ENCODE measurements around the gene HTATSF1. TPM values are rescaled to one million over a fixed set of nuclear protein-coding genes. Genes with fewer than 3 reads are reported as not detected.

Gene HTATSF1
- total and polyA plus RNA-seq, 9 of the 15 experiments (the other 6 are each of a cell fraction or from before 2014, with no cell fraction given) = 2.6 to 87.7 (median 42.2) TPM

GRCh38 chrX:136467303-136467702 is 30.1 kb upstream of the HTATSF1 start:
- intact Hi-C loops (cut with micrococcal nuclease) (no loop called here), in situ Hi-C loops (cut with MboI) (no loop called here)
- H3K4me3 ChIP-seq = no peak overlapping the region
- DNase-seq (ENCODE audit: extremely low read depth in 1 of 4, low spot score in 3 of 4) (no peak), FAIRE-seq (no peak), ATAC-seq (no peak)
- no peak overlapping the region for H3K4me2 ChIP-seq (ENCODE audit: insufficient read depth, low read length)
- H3K27me3 ChIP-seq (ENCODE audit: control insufficient read depth in 2 of 2, insufficient read depth in 2 of 2, low read length in 2 of 2) = peaks cover 0 to 5% of the 10 kb centered on the region in 2 experiments; a peak in 1 of 5 replicates
- ChIA-PET CTCF (ENCODE audit: low intra/inter-chr PET ratio) (no interaction called here), POLR2A (interaction anchor here (1.0 kb wide), 1 partner anchor 9 kb away, joined by 5 read pairs; no protein-coding TSS in a partner anchor)
- H3K79me2 ChIP-seq (ENCODE audit: control insufficient read depth, insufficient read depth, low read length) = no peaks in the 10 kb centered on the region
- H3K27ac ChIP-seq (ENCODE audit: extremely low read depth, low read depth, low read length) = no peak overlapping the region
- H3K36me3 ChIP-seq (ENCODE audit: control insufficient read depth, insufficient read depth, low read length) = no peaks in the 10 kb centered on the region
- H3K4me1 ChIP-seq (replicated peaks in 1 of 2; ENCODE audit: control insufficient read depth in 2 of 2, insufficient read depth in 2 of 2, low read length in 2 of 2) = no peaks in the 10 kb centered on the region; a peak in 2 of 5 replicates
- H4K20me1 ChIP-seq (replicated peaks; ENCODE audit: control insufficient read depth, insufficient read depth, low read length) = no peaks in the 10 kb centered on the region; the same call in 1 of the 2 replicates
- 0% methylated on average over 3 of the region's 3 CpGs for WGBS (ENCODE audit: insufficient coverage, low coverage, missing lambda C conversion rate)
- no peaks in the 10 kb centered on the region for H3K9me3 ChIP-seq (replicated peaks; ENCODE audit: control insufficient read depth, insufficient read depth, low read depth, low read length)
- no peak overlapping the region for H3K9ac ChIP-seq (ENCODE audit: insufficient read depth in 1 of 2, low read depth in 2 of 2, low read length in 2 of 2)
- H2AFZ ChIP-seq (ENCODE audit: low read depth, low read length) = no peak overlapping the region
- H3K9me1 ChIP-seq (ENCODE audit: control insufficient read depth, insufficient read depth, low read length) = no peaks in the 10 kb centered on the region
- no TSS peak for BruUV-seq (replicated peaks)
- no peak for TF ChIP-seq STAT6 (CRISPR knock-in tag; IDR thresholded peaks at IDR 0.05)
- TF ChIP-seq ZBTB43 (CRISPR knock-in tag; IDR thresholded peaks at IDR 0.05) = no peak
- no peak for TF ChIP-seq E2F8 (IDR thresholded peaks at IDR 0.05; ENCODE audit: low read depth, partially characterized antibody)
- TF ChIP-seq, protein P1, sequence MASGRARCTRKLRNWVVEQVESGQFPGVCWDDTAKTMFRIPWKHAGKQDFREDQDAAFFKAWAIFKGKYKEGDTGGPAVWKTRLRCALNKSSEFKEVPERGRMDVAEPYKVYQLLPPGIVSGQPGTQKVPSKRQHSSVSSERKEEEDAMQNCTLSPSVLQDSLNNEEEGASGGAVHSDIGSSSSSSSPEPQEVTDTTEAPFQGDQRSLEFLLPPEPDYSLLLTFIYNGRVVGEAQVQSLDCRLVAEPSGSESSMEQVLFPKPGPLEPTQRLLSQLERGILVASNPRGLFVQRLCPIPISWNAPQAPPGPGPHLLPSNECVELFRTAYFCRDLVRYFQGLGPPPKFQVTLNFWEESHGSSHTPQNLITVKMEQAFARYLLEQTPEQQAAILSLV (tag; IDR thresholded peaks at IDR 0.05) = no peak
- no peak for TF ChIP-seq CXXC5 (CRISPR knock-in tag; IDR thresholded peaks at IDR 0.05)
- no peak for TF ChIP-seq PHTF2 (CRISPR knock-in tag; IDR thresholded peaks at IDR 0.05)
- TF ChIP-seq PCBP1 (IDR thresholded peaks at IDR 0.05; ENCODE audit: low read depth, low read length, poor library complexity, severe bottlenecking) = no peak
- TF ChIP-seq YBX1 (IDR thresholded peaks at IDR 0.05) = no peak
- no peak for TF ChIP-seq GABPA (tag; conservative IDR thresholded peaks at IDR 0.05; ENCODE audit: low read depth)
- no peak for TF ChIP-seq ZNF41 (CRISPR knock-in tag; conservative IDR thresholded peaks at IDR 0.05)
- TF ChIP-seq ZNF518B (CRISPR knock-in tag; IDR thresholded peaks at IDR 0.05) = no peak

All from K562 (cell line).